HG03108 (cell line): Measurements from ENCODE around the gene GJB5.
"Not testable (repeated sequence)": the region's sequence is repeated elsewhere in the genome, so short reads cannot be mapped to it uniquely, and the experiment has no call there.

Experiments
- ATAC-seq: cut with Tn5 transposase; IDR thresholded peaks from one replicate; pipeline ENCODE4 v1.9.1; 2021; ENCODE audit warnings: moderate library complexity; ENCODE audit not compliant: unreplicated experiment

GJB5 gene

DNA sequence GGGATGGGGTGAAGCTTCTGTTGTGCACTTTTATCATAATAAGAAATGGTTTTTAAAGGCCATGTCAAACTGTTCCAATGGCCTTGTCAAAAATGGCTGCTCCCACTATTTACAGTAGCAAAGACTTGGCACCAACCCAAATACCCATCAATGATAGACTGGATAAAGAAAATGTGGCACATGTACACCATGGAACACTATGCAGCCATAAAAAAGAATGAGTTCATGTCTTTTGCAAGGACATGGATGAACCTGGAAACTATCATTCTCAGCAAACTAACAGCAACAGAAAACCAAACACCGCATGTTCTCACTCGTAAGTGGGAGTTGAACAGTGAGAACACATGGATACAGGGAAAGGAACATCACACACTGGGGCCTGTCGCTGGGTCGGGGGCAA lies 18.3 kb downstream of the GJB5 start:
- not testable (repeated sequence) for ATAC-seq

DNA sequence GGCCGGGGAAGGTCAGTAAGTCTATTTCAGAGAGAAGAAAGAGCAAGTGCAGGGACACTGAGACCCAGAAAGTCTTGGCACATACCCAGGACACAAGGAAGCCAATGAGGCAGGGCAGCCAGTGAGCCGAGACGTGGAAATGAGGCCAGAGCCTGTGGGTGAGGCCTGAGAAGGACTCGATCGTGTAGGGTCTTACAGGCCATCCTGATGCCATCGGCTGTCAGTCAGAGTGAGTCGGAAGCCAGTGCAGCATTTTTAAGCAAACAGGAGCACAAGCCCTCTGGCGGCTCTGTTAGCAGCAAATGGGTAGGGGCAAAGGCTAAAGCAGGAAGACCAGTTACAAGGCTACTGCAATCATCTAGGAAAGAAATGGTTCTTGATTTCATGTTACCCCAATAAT lies 20.1 kb downstream of the GJB5 start:
- ATAC-seq, result no peak

DNA sequence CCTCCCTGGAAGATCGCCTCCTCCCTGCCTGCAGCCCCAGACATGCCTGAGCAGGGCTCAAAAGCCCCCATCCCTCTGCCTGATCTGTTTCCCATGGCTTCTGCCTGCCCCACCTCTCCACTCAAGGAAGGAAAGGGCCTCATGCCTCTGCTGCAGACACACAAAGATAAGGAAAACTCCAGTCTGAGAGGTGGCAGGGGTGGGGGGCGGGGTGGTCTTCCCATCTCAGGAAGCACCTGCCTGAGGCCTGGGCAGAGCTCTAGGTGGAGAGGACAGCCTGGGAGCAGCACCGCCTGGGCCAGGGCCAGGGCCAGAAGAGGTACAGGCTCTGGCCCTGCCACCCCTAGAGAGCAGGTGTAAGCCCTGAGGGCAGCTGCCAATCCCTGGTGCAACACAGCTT lies 22.1 kb downstream of the GJB5 start:
- no peak for ATAC-seq

DNA sequence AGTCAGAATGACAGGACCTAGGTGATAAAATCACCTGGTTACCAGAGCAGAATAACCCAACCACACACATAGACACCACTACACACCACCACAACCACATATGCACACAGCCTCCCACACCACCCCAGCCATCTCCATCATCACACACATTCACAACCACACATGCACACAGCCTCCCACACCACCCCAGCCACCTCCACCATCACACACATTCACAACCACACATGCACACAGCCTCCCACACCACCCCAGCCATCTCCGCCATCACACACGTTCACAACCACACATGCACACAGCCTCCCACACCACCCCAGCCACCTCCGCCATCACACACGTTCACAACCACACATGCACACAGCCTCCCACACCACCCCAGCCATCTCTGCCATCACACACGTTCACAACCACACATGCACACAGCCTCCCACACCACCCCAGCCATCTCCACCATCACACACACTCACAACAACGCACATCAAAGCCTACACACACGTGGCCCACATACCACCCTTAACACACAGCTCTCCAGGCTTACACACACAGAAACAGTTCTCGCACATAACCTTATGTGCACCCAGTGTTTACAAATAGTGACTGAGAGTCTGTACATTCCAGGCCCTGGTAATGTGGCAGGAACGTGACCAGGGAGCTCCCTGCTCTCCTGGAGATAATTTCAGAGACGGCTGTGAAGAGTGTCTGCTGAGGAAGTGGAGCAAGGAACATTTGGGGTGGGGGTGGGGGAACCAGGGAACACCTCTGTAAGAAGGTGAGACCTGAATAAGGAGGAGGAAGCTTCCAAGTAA lies 22.9 kb downstream of the GJB5 start:
- no peak for ATAC-seq

DNA sequence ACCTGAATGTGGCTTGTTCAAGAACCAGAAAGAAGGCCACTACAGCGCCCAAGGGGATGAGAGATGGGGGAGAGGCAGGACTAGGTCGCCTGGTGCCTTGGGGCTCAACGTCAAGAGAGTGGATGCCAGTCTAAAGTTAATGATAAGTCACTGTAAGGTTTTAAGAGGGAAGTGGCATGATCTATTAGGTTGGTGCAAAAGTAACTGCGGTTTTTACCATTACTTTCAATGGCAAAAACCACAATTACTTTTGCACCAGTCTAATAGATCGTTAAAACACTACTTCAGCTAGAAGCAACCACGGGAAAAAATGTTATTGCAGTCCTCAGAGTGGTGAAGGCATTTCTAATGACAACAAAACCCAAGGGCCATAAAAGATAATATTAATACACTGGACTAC lies 23.5 kb downstream of the GJB5 start:
- ATAC-seq, result no peak

DNA sequence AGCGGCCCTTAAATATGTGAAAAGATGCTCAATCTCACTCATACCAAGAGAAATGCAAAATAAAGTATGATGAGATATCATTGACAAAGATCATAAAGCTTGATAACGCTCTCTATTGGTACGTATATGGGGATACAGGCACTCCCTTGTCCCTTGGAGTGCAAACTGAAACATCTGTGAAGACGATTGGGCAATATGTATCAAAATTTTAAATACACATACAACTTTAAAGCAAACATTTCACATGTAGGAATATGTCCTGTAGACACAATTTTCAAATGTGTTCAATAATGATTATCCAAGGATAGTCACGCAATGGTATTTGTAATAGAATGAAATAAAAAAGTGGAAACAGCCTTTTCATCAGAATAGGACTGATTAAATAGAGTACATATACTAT lies 24.2 kb downstream of the GJB5 start:
- ATAC-seq, result no peak

DNA sequence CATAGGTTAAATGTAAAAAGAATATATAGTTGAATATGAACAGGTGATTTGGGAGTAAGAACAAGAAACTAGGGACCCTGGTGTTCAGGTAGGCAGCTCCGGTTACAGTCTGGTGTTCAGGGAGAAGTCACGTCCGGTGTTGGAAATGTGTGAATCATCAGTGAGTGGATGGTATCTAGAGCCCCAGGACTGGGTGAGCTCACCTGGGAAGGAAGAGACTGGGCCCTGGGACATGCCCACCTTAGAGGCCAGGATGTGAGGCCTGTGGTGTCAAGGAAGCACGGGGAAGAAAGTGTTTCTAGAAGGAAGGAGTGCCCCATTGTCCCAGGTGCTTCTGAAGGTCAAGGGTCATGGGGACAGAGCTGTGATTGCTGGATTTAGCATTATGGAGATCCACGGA lies 24.7 kb downstream of the GJB5 start:
- no peak for ATAC-seq

DNA sequence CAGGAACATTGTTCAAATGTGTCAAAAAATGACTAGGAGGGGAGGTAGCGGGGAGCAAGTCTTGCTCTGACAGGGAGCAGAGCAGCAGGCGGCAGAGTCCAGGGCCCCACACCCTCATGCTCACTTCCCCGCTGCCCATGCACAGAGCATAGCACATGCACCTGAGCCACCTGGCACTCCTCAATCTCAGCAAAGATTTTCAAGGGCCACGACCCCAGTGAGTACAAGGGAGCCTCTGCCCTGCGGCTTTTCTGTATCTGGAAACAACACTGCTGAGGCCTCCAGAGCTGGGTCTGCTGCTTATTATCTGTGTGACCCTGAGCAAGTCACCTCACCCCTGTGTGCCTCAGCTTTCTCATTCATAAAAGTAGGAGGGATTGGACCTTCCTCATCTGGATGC lies 25.1 kb downstream of the GJB5 start:
- no peak for ATAC-seq

DNA sequence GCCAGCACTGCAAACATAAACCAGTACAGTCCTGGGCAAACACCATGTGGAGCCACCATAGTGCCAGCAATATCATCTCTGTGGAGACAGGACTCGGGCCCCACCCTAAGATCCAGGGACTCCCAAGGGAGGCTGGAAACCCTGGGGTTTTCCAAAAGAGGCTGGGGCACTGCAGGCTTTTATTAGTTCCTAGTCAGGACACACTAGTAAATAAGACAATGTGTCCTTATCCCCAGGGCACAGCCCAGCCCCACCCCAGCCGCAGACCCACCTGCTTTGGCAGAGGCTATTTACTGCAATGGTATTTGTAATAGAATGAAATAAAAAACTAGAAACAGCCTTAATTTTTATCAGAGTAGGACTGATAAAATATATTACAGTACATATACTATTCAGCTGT lies 25.7 kb downstream of the GJB5 start:
- ATAC-seq, result no peak

DNA sequence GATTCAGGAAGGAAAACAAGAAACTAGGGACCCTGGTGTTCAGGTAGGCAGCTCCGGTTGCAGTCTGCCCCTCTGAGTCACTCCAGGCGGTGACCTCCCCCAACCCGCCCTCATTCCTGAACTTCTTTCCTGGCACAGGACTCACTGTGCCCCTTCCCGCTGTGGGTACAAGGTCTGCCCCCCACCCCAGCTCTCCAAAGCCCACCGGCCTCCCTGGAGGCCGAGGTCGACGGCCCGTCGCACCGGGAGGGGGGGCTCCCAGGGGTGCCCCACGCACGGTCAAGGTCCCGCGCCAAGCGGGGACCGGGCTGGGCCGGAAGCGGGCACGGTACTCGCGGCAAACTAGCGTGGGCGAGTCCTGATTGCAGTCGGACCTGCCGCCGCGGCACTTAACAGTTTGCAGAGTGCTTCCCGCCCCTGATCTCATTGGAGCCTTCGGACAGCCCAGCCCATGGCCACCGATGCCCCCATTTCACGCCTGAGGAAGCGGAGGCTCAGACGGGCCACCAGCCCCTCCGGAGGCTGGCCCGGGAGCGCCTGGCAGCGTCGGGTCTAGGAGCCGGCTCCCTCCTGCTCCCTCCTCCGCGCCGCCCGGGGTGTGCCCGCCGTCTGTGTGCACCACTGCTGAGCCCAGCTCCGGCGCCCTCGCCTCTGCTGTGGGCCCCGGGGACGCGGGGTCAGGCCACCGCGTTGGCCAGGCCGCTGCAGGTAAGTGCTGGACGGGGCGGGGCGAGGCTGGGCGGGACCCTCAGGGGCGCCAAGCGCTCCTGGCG lies 26.4 kb downstream of the GJB5 start, which contains the start of gene GJB3:
TSS of gene GJB3 (plus strand) at position 144 of the 773 bp plus-strand sequence. CDS start 3,549 bp downstream, outside the sequence.
- no peak for ATAC-seq

DNA sequence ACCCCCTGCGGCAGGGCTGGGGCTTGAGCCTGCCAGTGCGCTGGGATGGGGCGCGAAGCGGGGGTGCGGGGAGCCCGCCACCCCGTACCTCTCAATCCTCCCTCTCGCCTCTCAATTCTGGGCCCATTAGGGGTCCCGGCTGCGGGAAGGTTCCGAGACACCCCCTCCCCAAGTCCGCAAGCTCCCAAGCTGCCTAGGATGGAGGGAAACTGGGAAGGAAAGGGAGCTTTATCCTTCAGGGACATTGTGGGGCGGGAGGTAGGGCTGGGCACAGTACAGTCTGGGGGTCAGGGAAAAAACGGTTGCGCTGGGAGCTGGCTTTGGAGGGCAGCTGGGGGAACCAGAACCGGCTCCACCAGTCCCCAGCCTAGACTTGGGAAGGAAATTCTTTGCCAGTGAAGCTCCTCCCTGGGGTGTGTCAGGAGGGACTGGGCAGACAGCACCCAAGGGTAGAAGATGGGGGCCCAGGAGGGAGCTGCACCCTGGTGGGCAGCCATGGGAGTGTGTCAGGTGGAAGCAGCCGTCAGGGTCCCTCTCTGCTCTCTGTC lies 27.1 kb downstream of the GJB5 start:
- no peak for ATAC-seq

DNA sequence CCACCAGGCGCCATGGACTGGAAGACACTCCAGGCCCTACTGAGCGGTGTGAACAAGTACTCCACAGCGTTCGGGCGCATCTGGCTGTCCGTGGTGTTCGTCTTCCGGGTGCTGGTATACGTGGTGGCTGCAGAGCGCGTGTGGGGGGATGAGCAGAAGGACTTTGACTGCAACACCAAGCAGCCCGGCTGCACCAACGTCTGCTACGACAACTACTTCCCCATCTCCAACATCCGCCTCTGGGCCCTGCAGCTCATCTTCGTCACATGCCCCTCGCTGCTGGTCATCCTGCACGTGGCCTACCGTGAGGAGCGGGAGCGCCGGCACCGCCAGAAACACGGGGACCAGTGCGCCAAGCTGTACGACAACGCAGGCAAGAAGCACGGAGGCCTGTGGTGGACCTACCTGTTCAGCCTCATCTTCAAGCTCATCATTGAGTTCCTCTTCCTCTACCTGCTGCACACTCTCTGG lies 29.9 kb downstream of the GJB5 start:
- ATAC-seq, result no peak

DNA sequence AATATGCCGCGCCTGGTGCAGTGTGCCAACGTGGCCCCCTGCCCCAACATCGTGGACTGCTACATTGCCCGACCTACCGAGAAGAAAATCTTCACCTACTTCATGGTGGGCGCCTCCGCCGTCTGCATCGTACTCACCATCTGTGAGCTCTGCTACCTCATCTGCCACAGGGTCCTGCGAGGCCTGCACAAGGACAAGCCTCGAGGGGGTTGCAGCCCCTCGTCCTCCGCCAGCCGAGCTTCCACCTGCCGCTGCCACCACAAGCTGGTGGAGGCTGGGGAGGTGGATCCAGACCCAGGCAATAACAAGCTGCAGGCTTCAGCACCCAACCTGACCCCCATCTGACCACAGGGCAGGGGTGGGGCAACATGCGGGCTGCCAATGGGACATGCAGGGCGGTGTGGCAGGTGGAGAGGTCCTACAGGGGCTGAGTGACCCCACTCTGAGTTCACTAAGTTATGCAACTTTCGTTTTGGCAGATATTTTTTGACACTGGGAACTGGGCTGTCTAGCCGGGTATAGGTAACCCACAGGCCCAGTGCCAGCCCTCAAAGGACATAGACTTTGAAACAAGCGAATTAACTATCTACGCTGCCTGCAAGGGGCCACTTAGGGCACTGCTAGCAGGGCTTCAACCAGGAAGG lies 30.5 kb downstream of the GJB5 start:
- ATAC-seq, result no peak

DNA sequence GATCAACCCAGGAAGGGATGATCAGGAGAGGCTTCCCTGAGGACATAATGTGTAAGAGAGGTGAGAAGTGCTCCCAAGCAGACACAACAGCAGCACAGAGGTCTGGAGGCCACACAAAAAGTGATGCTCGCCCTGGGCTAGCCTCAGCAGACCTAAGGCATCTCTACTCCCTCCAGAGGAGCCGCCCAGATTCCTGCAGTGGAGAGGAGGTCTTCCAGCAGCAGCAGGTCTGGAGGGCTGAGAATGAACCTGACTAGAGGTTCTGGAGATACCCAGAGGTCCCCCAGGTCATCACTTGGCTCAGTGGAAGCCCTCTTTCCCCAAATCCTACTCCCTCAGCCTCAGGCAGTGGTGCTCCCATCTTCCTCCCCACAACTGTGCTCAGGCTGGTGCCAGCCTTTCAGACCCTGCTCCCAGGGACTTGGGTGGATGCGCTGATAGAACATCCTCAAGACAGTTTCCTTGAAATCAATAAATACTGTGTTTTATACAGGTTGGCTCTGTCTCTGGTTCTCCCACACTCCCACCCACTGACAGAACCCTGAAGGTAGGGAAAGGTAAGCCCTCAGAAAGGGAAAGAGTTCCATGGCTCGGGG lies 31.1 kb downstream of the GJB5 start:
- no peak for ATAC-seq

DNA sequence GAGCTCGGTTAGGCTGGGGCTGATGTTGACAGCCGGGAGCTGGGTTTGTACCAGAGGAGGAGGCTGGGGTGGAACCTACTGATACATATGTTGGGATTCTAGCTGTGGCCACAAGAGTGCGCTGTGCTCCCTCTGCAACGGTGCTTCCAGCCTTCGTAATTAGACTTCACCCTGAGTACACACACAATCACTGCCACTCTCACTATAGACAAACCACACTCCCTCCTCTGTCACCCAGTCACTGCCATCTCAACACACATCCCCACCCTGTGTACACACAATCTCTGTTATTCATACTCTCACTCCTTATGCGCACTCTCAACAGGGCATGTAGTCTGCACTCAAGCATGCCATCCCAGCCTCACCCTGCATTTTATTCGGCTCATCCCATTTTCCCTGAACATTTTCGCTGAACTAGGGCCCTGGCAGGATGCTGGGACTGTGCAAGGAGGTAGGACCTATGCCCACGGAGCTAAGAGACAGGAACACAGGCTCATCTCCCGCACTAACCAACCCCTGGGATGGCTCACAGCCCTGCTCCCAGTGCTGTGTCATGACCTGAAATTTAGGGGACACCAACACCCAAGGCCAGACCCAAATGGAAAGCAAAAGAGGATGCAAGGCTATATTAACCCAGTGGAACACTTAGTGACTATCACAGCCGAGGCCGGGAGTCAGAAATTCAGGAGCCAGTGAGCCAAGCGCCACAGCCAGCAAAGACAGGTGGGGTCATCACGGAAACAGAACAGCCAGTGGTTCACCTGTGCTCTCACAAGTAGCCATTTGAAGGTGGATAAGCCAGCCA lies 31.9 kb downstream of the GJB5 start:
- no peak for ATAC-seq

DNA sequence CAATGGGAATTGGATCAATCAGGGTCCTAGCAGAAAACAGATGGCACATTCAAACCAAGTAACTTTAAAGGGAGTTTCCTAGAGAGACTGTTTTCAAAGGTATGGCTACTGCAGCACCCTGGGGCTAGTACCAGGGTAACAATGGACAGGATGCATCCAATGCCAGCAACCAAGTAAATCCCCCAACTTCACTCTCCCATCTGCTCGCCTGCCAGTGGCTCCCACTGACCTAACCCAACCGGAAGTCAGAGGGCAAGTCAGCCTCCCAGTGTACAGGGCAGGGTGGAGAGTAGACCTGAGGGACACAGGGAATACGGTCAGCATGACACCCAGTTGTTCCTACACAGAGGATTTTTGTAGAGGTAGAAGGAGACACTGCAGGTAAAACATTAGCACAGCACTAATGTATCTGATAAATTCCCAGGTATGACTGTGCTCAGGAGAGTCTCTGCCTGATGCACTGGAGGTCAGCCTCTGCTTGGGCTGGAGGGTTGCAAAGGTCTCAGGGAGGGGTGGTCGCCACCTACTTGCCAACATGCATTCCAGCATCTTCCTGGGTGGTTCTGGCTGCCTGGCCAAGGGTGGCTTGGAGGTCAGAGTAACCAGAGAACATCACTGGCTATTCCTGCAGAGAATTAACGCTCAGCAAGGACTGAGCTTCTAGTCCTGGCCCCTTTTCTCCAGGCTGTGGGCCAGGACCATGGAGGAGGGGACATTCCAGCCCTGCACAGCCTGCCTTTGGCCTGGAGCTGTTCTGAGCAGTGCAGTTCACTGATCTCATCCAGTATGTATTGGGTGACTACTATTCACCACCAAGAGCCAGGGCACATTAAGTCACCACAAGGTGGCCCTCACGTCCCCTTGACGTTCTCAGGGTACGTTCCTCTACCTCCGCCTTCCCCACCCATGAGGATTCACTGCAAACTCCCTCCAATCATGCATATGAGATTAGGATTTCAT lies 32.9 kb downstream of the GJB5 start:
- ATAC-seq, result no peak

DNA sequence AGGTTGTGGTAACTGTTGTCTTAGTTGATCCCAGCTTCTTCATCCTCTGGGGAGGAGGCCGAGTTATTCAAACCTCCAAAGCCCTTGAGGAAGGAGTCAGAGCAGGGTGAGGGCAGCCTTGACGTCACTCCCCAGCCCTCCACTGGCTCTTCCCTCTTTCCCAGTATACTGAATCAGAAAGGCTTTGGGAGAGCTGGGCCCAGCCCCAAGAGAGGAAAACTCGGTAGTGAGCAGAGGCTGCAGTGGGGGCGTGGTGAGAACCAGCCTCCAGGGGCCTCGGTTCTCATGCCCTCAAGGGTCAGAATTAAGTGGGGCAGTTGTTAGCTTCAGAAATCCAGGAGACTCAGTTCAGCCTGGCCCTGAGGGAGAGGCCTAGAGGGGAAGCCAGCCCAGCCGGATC lies 36.1 kb downstream of the GJB5 start:
- ATAC-seq, result no peak

DNA sequence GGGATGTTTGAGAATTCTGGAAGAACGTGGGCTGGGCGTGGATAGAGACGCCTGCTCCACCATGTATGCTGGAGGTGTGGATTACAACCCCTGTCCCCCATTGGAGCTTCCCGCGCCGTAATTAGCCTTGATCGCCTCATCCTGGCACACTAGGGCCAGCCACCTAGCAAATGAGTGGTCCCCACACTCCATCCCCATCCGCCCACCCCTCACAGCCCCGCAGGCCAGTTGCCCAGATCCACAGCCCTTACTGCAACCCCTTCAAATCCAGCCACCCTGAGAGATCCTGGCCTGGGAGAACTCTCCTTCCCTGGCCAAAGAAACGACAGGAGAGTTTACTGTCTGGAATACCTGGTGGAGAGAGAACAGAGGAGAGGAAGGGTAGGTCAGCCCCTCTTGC lies 37.6 kb downstream of the GJB5 start:
- no peak for ATAC-seq
